ENCODE results near the gene DXO. TPM values are rescaled to one million over a fixed set of nuclear protein-coding genes. Genes with fewer than 3 reads are reported as not detected.
A peak's percentile ranks its signal among the peaks of the same experiment; 100 is the strongest.

The DXO gene
- total and polyA plus RNA-seq, 2 donors from 2014 or later, result 21.3 to 26.0 TPM

DNA sequence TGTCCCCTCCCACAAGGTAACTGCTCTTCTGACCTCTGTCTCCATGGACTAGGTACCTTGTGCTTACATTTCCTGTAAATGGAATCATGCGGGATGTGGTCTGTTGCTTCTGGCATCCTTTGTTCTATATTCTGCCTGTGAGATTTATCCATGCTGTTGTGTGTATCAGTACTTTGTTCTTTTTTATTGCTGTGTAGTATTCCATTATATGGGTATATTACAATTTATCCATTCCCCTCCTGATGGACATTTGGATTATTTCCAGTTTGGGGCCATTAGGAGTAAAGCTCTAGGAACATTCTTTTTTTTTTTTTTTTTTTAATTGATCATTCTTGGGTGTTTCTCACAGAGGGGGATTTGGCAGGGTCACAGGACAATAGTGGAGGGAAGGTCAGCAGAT is 41.0 kb downstream of the DXO start:
- no peaks in the 10 kb centered on the region for H3K27me3 ChIP-seq (ENCODE audit: control insufficient read depth, insufficient read depth, low read length)
- intact Hi-C loops (cut with DNase I), result no loop called here
- FAIRE-seq (no peak), DNase-seq (no peak)
- H3K9ac ChIP-seq (ENCODE audit: low read length in 3 of 3), result no peak overlapping the region
- TF ChIP-seq, protein P1, sequence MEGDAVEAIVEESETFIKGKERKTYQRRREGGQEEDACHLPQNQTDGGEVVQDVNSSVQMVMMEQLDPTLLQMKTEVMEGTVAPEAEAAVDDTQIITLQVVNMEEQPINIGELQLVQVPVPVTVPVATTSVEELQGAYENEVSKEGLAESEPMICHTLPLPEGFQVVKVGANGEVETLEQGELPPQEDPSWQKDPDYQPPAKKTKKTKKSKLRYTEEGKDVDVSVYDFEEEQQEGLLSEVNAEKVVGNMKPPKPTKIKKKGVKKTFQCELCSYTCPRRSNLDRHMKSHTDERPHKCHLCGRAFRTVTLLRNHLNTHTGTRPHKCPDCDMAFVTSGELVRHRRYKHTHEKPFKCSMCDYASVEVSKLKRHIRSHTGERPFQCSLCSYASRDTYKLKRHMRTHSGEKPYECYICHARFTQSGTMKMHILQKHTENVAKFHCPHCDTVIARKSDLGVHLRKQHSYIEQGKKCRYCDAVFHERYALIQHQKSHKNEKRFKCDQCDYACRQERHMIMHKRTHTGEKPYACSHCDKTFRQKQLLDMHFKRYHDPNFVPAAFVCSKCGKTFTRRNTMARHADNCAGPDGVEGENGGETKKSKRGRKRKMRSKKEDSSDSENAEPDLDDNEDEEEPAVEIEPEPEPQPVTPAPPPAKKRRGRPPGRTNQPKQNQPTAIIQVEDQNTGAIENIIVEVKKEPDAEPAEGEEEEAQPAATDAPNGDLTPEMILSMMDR (IDR thresholded peaks at IDR 0.05; ENCODE audit: borderline replicate concordance, extremely low read depth, insufficient read depth), result no peak
- no peaks in the 10 kb centered on the region for H3K9me3 ChIP-seq (ENCODE audit: control insufficient read depth in 2 of 3, insufficient read depth in 1 of 3, low read length in 3 of 3)
- H3K27ac ChIP-seq (ENCODE audit: low read depth in 2 of 2, low read length in 2 of 2), result no peak overlapping the region
- no peaks in the 10 kb centered on the region for H3K36me3 ChIP-seq (ENCODE audit: control insufficient read depth in 2 of 3, insufficient read depth in 3 of 3, low read length in 3 of 3)
- no peak overlapping the region for H3K4me3 ChIP-seq (ENCODE audit: low read length in 3 of 3)
- H3K4me1 ChIP-seq (ENCODE audit: control insufficient read depth in 2 of 3, insufficient read depth in 2 of 3, low read depth in 1 of 3, low read length in 3 of 3), result no peaks in the 10 kb centered on the region

DNA sequence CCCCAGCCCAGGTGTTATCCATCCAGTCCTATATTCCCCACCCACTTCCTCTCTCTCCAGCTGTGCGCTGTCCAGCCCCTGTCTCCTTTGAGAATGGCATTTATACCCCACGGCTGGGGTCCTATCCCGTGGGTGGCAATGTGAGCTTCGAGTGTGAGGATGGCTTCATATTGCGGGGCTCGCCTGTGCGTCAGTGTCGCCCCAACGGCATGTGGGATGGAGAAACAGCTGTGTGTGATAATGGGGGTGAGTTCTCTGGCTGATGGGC is 43.3 kb downstream of the DXO start:
- H3K27ac ChIP-seq (ENCODE audit: low read depth in 2 of 2, low read length in 2 of 2), result no peak overlapping the region
- H3K9me3 ChIP-seq (ENCODE audit: control insufficient read depth in 2 of 3, insufficient read depth in 1 of 3, low read length in 3 of 3), result no peaks in the 10 kb centered on the region
- no peaks in the 10 kb centered on the region for H3K27me3 ChIP-seq (ENCODE audit: control insufficient read depth, insufficient read depth, low read length)
- no peak overlapping the region for H3K9ac ChIP-seq (ENCODE audit: low read length in 3 of 3)
- DNase-seq (no peak), FAIRE-seq (no peak)
- intact Hi-C loops (cut with DNase I), result no loop called here
- no peaks in the 10 kb centered on the region for H3K4me1 ChIP-seq (ENCODE audit: control insufficient read depth in 2 of 3, insufficient read depth in 2 of 3, low read depth in 1 of 3, low read length in 3 of 3)
- H3K4me3 ChIP-seq (ENCODE audit: low read length in 3 of 3), result no peak overlapping the region
- TF ChIP-seq, protein P1 (IDR thresholded peaks at IDR 0.05; ENCODE audit: borderline replicate concordance, extremely low read depth, insufficient read depth), result no peak
- H3K36me3 ChIP-seq (ENCODE audit: control insufficient read depth in 2 of 3, insufficient read depth in 3 of 3, low read length in 3 of 3), result no peaks in the 10 kb centered on the region

DNA sequence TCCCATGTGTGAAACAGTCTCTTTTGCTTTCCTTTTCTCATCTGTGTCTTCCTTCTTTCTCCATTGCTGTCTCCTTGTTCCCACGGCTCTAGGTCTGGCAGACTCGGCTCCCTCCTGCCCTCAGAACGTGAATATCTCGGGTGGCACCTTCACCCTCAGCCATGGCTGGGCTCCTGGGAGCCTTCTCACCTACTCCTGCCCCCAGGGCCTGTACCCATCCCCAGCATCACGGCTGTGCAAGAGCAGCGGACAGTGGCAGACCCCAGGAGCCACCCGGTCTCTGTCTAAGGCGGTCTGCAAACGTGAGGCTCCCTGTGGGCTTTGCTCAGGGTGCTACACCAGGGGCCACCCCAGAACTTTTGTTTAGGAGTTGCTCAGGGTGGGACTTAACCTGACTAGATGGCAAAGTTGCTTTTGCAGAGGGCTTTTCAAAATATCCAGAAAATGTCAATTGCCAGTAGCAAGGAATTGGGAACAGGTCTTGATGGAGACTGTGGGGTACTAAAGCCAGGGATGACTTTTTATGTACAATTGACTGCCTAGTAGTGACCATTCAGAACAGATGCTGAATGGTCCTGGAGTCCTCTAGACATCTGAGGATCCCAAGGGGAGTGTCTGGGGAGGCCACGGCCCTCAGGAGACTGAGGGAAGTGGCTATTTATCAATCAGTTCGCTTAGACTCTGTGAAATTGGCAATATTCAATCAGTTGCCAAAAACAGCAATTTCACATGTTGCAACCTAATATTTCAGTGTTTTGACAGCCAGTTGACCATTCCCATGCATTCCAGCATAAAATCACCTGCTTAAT is 43.9 kb downstream of the DXO start:
- DNase-seq (no peak), FAIRE-seq (no peak)
- H3K27ac ChIP-seq (ENCODE audit: low read depth in 2 of 2, low read length in 2 of 2), result no peak overlapping the region
- no peak overlapping the region for H3K9ac ChIP-seq (ENCODE audit: low read length in 3 of 3)
- H3K9me3 ChIP-seq (ENCODE audit: control insufficient read depth in 2 of 3, insufficient read depth in 1 of 3, low read length in 3 of 3), result no peaks in the 10 kb centered on the region
- TF ChIP-seq, protein P1 (IDR thresholded peaks at IDR 0.05; ENCODE audit: borderline replicate concordance, extremely low read depth, insufficient read depth), result no peak
- intact Hi-C loops (cut with DNase I), result no loop called here
- no peaks in the 10 kb centered on the region for H3K27me3 ChIP-seq (ENCODE audit: control insufficient read depth, insufficient read depth, low read length)
- no peaks in the 10 kb centered on the region for H3K4me1 ChIP-seq (ENCODE audit: control insufficient read depth in 2 of 3, insufficient read depth in 2 of 3, low read depth in 1 of 3, low read length in 3 of 3)
- peak overlapping the region in 1 of 3 donors; percentile 56 for H3K4me3 ChIP-seq (ENCODE audit: low read length in 3 of 3)
- no peaks in the 10 kb centered on the region for H3K36me3 ChIP-seq (ENCODE audit: control insufficient read depth in 2 of 3, insufficient read depth in 3 of 3, low read length in 3 of 3)
